ENCODE data around the gene TBC1D4.

The TBC1D4 gene

DNA sequence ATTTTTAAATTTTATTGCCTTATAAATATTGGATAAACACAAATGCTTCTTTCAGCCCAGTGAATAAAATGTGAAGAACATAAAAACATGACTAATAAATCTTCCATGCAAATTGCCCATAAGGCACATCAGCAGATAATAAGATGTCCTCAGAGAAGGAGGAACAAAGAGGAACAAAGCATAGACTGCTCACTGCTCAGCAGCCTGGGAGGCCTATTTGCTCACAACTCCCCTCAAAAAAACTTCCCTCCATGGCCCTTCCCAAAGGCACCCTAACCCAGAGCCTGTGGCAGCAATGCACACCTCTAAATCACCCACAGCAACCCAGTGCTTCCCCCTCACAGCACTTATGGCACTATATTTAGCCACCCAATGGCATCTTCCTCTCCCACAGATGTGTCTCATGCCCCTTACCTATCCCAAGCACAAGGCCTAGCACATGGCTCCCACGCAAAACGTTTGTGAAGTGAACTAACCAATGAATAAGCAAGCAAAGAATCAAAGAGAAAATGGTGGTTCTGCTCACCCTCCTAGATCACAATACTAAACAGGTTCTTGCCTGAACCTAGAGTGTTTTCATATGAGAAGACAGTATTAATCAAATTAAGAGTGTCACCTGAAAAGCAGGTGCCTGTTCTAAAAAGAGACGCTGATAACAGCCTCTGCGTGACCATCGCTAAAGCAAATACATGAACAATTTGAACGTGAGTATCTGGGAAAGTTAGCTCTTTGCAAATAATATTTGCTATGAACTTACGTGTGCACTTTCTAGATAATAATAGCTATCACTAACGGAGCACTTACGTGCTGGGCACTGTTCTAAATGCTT lies 96.9 kb downstream of the TBC1D4 start:
- no peak for DNase-seq

- no peak for DNase-seq
Observed at GRCh38 chr13:75383064-75383715, 98.8 kb downstream of the TBC1D4 start.

DNA sequence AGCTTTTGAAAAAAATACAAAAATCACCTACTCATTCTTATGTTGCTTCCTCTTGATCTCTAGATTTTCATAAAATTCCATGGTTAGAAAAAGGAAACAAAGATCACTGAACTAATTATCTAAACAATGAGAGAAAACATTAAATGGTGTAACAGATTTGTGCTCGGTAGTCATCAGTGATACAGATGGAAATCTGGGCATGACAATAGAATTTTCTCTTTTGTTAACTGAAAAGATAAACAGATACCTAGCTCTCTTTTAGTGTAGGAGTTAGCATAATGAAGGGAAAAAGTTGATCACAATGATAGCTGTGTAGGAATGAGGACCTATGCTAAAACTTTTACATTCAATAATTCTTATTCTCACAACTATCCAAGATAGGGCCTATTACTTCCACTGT lies 103.7 kb downstream of the TBC1D4 start:
- no peak for DNase-seq

DNA sequence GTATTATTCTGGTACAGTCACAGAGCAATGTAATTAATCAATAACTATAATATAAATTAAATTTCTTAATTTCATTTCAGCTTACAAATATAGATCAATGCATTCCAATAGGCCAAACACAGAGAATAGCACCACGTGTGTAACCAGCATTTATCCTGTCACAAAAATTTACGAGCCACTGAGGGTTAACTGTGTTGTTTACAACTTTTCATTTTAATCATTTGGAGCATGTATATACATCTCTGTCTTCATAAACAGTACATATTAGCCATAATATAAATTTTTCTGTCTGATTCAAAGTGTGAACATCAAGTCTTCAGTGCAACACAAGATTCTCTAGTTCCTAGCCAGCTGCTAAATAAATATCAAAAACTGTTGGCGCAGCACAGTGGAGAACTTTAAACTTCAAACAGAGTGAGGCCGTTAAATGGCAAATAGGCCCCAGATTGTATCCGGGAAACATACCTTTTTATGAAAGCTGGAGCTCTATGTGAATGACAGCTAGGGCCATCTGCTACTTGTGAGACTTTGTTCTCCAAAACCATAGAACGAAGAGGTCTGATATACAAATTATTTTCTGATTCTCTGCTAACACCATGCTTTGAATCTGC lies 105.1 kb downstream of the TBC1D4 start:
- DNase-seq: no peak

DNA sequence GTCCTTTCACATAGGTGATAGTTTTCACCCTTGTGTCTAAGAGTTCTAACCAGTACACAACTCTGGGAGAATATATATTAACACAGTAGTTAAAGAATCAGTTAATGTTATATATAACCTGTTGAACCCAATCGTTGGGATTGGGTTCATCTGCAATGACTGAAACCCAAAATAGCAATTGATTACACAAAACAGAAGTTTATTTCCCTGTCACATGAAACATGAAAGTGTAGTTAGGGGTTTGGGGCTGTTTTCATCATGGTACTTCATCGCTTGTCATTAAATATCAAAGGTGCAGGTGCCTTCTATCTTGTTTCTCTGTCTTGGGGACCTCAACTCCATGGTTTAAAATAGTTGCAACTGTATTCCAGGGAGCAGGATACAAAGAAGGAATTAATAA lies 106.6 kb downstream of the TBC1D4 start:
- DNase-seq: no peak

DNA sequence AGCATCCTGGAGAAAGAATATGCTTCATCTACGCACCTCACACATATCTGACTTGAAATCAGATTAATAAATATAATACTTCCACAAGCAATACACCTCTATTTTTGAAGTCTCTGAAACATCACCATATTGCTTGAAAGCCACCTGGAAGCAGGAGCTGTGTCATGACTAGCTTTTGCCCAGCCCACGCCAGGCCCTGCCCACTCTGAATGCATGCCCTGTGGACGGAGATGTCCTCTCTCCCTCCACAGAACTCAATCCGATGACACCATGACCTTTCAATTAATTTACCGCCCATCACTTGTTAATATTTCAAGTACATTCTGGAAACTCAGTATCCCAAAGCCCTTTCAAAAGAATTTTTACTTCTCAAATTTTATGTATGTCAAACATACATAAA lies 108.0 kb downstream of the TBC1D4 start:
- no peak for DNase-seq

DNA sequence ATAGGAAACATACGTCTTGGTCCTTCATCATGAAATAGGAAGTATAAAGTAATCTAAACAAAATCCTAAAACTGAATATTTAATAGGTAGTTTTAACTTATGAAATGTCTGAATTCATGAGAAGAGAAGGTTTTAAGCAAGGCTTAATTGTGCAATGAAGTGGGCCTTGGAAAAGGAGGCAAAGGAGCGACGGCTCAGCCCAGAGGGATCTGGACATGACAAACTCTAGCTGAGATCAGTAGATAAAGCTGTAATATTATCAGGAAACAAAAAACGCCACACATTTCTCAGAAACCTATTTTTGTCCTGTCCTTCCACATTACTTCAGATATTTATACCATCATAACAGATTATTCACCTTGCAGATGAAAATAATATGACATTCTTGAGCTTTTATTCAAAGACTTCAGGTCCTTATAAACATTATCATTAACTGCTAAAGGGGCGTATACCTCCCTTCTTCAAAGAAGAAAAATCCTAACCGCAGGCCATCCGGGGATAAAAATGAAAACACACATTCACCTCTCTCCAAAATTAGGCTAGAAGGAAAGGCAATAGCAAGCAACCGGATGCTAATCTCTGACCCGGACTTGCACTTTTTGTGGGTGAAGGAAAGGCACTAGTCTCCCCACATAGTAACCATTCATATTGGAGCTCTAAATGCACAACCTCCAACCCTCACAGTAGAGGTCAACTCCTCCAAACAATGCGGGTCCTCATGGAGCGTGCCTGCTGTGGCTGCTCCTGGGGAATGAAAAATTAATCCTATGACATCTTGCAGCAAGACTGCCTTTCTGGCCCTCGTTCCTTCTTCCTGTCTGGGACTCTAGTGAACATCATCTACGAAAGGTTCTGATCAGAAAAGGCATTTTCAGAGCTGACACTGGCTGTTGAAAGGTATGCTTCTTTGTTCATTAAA lies 108.8 kb downstream of the TBC1D4 start:
- DNase-seq: no peak

DNA sequence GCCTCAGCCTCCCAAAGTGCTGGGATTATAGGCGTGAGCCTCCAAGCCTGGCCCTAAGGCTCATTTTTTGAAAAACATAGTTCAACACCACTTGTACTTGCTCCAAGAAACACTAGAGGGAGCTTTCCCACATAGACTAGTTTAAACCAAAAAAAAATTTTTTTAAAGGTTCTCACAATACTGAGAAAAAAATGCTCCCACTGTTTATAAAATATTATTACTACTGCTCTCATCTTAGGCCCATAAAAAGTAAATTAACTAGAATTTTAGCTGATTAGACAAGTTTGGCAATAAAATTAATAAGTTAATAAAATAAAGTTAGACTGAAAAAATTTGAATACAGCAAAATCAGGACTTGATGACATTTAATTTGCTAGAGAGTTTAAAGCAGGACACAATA lies 109.5 kb downstream of the TBC1D4 start:
- DNase-seq: no peak

- DNase-seq: no peak
Observed at GRCh38 chr13:75371203-75371602, 110.8 kb downstream of the TBC1D4 start.

DNA sequence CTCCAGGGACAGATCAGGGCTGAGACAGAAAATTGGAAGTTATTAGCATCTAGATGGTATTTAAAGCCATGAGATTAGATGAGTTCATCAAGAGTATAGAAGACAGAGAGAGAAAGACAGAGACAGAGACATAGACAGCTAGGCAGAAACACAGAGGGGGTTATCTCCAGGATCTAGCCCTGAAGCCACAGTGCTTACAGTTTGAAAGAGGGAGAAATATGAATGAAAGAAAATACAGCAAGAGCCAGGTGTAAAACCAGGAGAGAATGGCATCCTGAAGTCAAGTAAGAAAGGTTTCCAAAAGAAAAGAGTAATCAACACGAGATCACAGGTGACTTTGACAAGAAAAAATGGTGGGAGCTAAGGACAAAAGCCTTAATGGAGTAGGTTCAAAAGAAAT lies 111.2 kb downstream of the TBC1D4 start:
- DNase-seq: no peak

GRCh38 chr13:75369981-75370380 lies 112.0 kb downstream of the TBC1D4 start:
- DNase-seq: no peak

GRCh38 chr13:75368167-75368566 lies 113.8 kb downstream of the TBC1D4 start:
- DNase-seq: no peak

- no peak for DNase-seq
Observed at GRCh38 chr13:75366380-75367280, 115.3 kb downstream of the TBC1D4 start.

DNA sequence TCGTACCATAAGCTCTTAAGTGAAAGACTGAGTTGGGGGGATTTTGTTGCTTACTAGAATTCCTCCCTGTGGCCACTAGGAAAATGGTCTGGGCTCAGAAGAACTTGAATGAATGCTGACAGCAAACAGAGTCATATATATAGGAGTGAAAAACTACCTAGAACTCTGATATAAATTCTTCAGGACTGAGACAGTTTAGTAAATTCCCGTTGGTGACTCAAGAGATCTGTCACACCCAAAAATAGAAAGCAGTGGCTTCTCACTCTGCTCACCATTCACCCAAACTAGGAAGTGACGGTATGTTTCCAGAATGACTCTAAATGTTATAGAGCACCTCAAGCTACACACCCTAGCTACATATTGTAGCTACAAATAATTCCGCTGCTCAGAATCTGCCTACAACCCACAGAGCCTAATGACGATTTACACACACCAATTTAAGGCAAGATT lies 116.2 kb downstream of the TBC1D4 start:
- DNase-seq: no peak

DNA sequence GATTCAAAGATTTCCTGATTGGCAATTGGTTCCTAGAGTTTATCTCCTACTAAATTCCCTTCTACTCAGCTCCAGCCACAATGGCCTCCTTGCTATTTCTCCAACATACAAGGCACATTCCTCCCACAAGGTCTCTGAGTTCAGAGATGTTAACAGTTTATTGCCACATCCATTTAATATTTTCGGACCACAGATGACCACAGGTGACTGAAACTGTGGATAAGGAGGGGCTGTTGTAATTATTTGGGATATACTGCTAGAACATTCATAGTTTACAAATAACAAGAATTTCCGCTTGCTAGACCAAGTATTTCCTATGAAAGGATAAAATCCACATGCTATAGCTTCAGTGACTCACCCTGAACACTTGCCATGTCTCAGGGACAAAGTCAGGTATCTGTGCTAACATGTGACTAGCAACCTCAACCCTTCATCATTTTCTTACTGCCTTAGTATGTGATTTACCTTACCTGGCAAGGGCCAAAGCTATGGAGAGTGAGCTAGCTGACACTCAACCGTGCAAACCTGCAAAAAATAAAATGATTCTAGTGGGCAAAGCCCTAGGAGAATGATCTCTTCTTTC lies 117.7 kb downstream of the TBC1D4 start:
- DNase-seq: no peak

GRCh38 chr13:75363371-75363770 lies 118.6 kb downstream of the TBC1D4 start:
- DNase-seq: no peak

DNA sequence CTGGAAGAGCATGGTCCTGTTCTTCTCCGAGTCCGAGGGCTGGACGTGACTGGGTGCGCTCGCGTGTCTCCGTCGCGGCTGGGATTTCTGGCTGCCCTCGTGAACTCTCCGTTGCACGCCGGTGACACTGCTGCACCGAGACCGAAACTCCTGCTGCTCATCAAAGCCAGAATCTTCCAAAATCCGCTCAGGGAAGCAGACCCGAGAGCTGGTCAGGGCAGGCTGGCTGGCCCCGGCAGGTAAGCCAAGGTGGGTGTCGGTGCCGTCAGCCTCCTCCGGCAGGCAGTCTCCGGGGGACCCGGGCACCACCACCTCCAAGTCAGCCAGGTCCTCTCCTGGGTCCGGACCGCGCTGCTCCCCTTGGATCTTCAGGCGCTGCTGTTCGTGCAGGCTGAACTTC lies 119.9 kb downstream of the TBC1D4 start:
- DNase-seq: no peak

DNA sequence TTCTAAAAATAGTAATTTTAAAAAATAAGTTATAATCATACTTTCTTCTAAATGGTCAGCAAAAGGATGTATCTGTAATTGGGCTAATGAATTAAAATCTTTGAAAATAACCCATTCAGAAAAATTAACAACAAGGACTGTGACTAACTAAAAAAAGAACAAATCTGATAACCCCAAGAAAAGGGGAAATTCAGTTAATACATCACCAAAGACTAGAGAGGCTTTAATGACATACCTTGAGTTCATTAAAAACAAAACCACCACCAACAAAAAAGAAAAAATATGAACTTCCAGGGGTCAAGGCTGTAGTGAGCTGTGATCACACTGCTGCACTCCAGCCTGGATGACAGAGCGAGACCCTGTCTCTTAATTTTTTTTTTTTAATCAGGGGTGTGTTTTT lies 121.8 kb downstream of the TBC1D4 start:
- no peak for DNase-seq

DNA sequence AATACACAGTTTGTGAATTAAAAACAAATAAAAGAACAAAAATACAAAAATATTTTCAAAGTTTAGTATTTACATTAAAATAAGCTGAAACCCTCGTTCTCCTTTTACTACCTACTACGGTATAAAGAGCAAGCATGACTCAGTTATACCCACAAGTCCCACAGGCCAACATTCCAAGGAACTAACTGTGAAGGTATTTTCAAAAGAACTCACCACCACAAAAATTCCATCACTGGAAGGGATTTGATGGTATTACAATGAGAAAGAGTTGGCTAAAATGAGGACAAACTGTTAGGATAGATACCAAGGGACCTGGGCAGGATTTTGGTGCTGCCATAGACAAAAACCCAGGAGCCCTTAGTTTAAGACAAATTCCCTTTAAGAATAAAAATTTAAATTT lies 122.7 kb downstream of the TBC1D4 start:
- no peak for DNase-seq

- DNase-seq: peak in 1 of 4 experiments; percentile 23
Observed at GRCh38 chr13:75357576-75358289, 124.2 kb downstream of the TBC1D4 start.

DNA sequence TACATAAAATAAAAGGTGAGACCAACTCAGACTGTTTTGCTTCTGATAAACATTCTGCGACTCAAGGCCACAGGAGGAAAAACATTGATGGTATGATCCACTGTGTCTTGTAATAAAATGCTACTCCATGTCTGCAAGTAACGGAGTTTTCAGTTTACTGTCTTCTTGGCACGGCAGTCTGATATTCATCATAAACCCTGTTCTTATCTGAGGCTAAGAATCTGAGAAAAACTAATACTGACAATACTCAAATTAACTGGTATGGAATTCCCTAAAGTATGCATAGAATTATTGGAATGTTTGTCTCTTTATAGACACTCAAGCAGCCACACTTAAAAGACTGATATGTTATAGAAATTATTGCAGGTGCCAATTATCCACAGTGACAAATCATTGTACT lies 125.5 kb downstream of the TBC1D4 start:
- DNase-seq: no peak
